SK-N-SH treated with all-trans-retinoic acid at 6 μM for 48 hours (cell line): ENCODE measurements around the gene OSBPL3.

Source experiments
- ATAC-seq: fragments of 200-7000 bp; cut with Tn5 transposase; 3 replicates; pipeline ENCODE4 v1.9.1; 2020; ENCODE audit warnings: mild to moderate bottlenecking, moderate library complexity
- ARNTL ChIP-seq: fragments of 450-650 bp; formaldehyde crosslinking; IDR thresholded peaks from 2 replicates; pipeline ENCODE4 v1.5.0; 2020; ENCODE audit warnings: low read depth, mild to moderate bottlenecking, moderate library complexity, borderline replicate concordance
- CREB5 ChIP-seq: fragments of 250-450 bp; sonication (Bioruptor Pico); IDR thresholded peaks from 2 replicates; pipeline ENCODE4 v1.5.1; 2020; ENCODE audit warnings: low read depth, mild to moderate bottlenecking, moderate library complexity
- CSDC2 ChIP-seq: fragments of 250-450 bp; sonication (Bioruptor Pico); IDR thresholded peaks from 2 replicates; pipeline ENCODE4 v1.5.0; 2020; ENCODE audit warnings: mild to moderate bottlenecking, moderate library complexity
- ESRRG ChIP-seq: fragments of 250-450 bp; sonication (Bioruptor Pico); IDR thresholded peaks from 2 replicates; pipeline ENCODE4 v1.6.1; 2021; ENCODE audit warnings: mild to moderate bottlenecking
- GLIS3 ChIP-seq: fragments of 250-450 bp; sonication (Bioruptor Pico); IDR thresholded peaks from 2 replicates; pipeline ENCODE4 v1.5.0; 2020; ENCODE audit warnings: mild to moderate bottlenecking, moderate library complexity
- ISL1 ChIP-seq: fragments of 250-450 bp; sonication (Bioruptor Pico); IDR thresholded peaks from 2 replicates; pipeline ENCODE4 v2.1.2; 2022; ENCODE audit warnings: mild to moderate bottlenecking, moderate library complexity
- OSR1 ChIP-seq: fragments of 250-450 bp; sonication (Bioruptor Pico); IDR thresholded peaks from 2 replicates; pipeline ENCODE4 v1.8.0; 2022; ENCODE audit warnings: moderate library complexity, mild to moderate bottlenecking, inconsistent platforms
- POU6F1 ChIP-seq: fragments of 250-450 bp; sonication (Bioruptor Pico); IDR thresholded peaks from 2 replicates; pipeline ENCODE4 v1.8.0; 2021; ENCODE audit warnings: low read depth, mild to moderate bottlenecking, moderate library complexity, borderline replicate concordance
- PPARA ChIP-seq: fragments of 250-450 bp; sonication (Bioruptor Pico); IDR thresholded peaks from 2 replicates; pipeline ENCODE4 v1.5.0; 2020; ENCODE audit warnings: mild to moderate bottlenecking, borderline replicate concordance
- RARB ChIP-seq: fragments of 250-450 bp; sonication (Bioruptor Pico); IDR thresholded peaks from 2 replicates; pipeline ENCODE4 v1.8.0; 2021; ENCODE audit warnings: mild to moderate bottlenecking, moderate library complexity
- SNAI2 ChIP-seq: fragments of 250-450 bp; sonication (Bioruptor Pico); IDR thresholded peaks from 2 replicates; pipeline ENCODE4 v1.5.0; 2020; ENCODE audit warnings: mild to moderate bottlenecking, moderate library complexity
- TCF4 ChIP-seq: fragments of 250-450 bp; sonication (Bioruptor Pico); IDR thresholded peaks from 2 replicates; pipeline ENCODE4 v1.8.0; 2021; ENCODE audit warnings: mild to moderate bottlenecking, moderate library complexity, borderline replicate concordance
- TOX ChIP-seq: fragments of 250-450 bp; sonication (Bioruptor Pico); IDR thresholded peaks from 2 replicates; pipeline ENCODE4 v1.8.0; 2021; ENCODE audit warnings: mild to moderate bottlenecking, moderate library complexity, borderline replicate concordance
- TSHZ2 ChIP-seq: fragments of 250-450 bp; sonication (Bioruptor Pico); IDR thresholded peaks from 2 replicates; pipeline ENCODE4 v1.5.0; 2020; ENCODE audit warnings: mild to moderate bottlenecking, moderate library complexity
- ZC3H10 ChIP-seq: fragments of 250-450 bp; sonication (Bioruptor Pico); IDR thresholded peaks from 2 replicates; pipeline ENCODE4 v1.5.1; 2021; ENCODE audit warnings: mild to moderate bottlenecking, moderate library complexity
- ZFP3 ChIP-seq: fragments of 250-450 bp; sonication (Bioruptor Pico); IDR thresholded peaks from 2 replicates; pipeline ENCODE4 v1.5.0; 2020; ENCODE audit warnings: mild to moderate bottlenecking, moderate library complexity
- ZFP30 ChIP-seq: fragments of 450-650 bp; formaldehyde crosslinking; IDR thresholded peaks from 2 replicates; pipeline ENCODE4 v1.5.0; 2022; ENCODE audit warnings: mild to moderate bottlenecking, moderate library complexity
- ZNF565 ChIP-seq: fragments of 450-650 bp; formaldehyde crosslinking; conservative IDR thresholded peaks from 2 replicates; pipeline ENCODE4 v1.5.0; 2020; ENCODE audit warnings: low read depth, mild to moderate bottlenecking, moderate library complexity
- ZNF70 ChIP-seq: fragments of 450-650 bp; formaldehyde crosslinking; IDR thresholded peaks from 2 replicates; pipeline ENCODE4 v1.5.0; 2020; ENCODE audit warnings: mild to moderate bottlenecking, moderate library complexity
- ZNF8 ChIP-seq: fragments of 450-650 bp; formaldehyde crosslinking; IDR thresholded peaks from 2 replicates; pipeline ENCODE4 v1.5.0; 2020; ENCODE audit warnings: mild to moderate bottlenecking, moderate library complexity
- TF ChIP-seq, protein P1 (sequence below): fragments of 250-450 bp; sonication (Bioruptor Pico); IDR thresholded peaks from 2 replicates; pipeline ENCODE4 v1.8.0; 2020; ENCODE audit warnings: mild to moderate bottlenecking, moderate library complexity, borderline replicate concordance
- TF ChIP-seq, protein P2 (sequence below): fragments of 250-450 bp; sonication (Bioruptor Pico); IDR thresholded peaks from 2 replicates; pipeline ENCODE4 v1.5.1; 2021; ENCODE audit warnings: mild to moderate bottlenecking, moderate library complexity

Gene OSBPL3

GRCh38 chr7:24912874-24913514 lies 67.0 kb downstream of the OSBPL3 start:
- TF ChIP-seq CREB5 (CRISPR knock-in tag) = no peak
- no peak for TF ChIP-seq POU6F1 (CRISPR knock-in tag)
- no peak for TF ChIP-seq OSR1 (CRISPR knock-in tag)
- TF ChIP-seq ISL1 (CRISPR knock-in tag) = no peak
- TF ChIP-seq RARB (CRISPR knock-in tag) = no peak
- TF ChIP-seq PPARA (CRISPR knock-in tag) = no peak
- no peak for TF ChIP-seq ZNF8 (CRISPR knock-in tag)
- TF ChIP-seq TCF4 (CRISPR knock-in tag) = no peak
- TF ChIP-seq TOX = no peak
- TF ChIP-seq ZNF70 (CRISPR knock-in tag) = no peak
- TF ChIP-seq ZFP30 = no peak
- TF ChIP-seq, protein P1, sequence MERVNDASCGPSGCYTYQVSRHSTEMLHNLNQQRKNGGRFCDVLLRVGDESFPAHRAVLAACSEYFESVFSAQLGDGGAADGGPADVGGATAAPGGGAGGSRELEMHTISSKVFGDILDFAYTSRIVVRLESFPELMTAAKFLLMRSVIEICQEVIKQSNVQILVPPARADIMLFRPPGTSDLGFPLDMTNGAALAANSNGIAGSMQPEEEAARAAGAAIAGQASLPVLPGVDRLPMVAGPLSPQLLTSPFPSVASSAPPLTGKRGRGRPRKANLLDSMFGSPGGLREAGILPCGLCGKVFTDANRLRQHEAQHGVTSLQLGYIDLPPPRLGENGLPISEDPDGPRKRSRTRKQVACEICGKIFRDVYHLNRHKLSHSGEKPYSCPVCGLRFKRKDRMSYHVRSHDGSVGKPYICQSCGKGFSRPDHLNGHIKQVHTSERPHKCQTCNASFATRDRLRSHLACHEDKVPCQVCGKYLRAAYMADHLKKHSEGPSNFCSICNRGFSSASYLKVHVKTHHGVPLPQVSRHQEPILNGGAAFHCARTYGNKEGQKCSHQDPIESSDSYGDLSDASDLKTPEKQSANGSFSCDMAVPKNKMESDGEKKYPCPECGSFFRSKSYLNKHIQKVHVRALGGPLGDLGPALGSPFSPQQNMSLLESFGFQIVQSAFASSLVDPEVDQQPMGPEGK (CRISPR knock-in tag) = no peak
- TF ChIP-seq ZNF565 (CRISPR knock-in tag) = no peak
- no peak for TF ChIP-seq ESRRG (CRISPR knock-in tag)
- no peak for TF ChIP-seq ARNTL
- no peak for TF ChIP-seq GLIS3 (CRISPR knock-in tag)
- no peak for TF ChIP-seq CSDC2 (CRISPR knock-in tag)
- TF ChIP-seq ZC3H10 (CRISPR knock-in tag) = no peak
- no peak for ATAC-seq

DNA sequence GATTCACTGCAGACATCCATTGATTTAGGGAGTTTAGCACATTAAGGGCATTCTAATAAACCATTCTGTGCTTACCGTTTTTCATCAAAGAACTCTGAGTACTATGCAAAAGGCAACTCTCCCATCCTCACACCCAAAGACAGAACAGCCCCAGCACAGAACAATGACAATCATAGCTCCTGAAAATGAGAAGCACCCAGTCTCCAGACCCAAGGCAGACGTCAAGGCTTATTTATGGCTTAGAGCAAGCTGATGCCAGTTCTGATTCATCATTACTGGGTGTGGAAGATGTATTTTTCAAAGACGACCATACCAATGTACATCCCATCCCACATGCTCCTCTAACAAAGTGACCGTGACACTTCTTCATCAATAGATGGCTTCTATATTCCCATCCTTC lies 67.6 kb downstream of the OSBPL3 start:
- no peak for ATAC-seq
- TF ChIP-seq PPARA (CRISPR knock-in tag) (no peak), RARB (CRISPR knock-in tag) (no peak), ZFP30 (no peak)

GRCh38 chr7:24911213-24911603 lies 68.8 kb downstream of the OSBPL3 start:
- no peak for ATAC-seq

More at GRCh38 chr7:24911213-24911603, 68.8 kb downstream of the OSBPL3 start:
- TF ChIP-seq ZNF8 (CRISPR knock-in tag) (no peak), ZFP3 (no peak), GLIS3 (CRISPR knock-in tag) (no peak), ISL1 (CRISPR knock-in tag) (no peak), CREB5 (CRISPR knock-in tag) (no peak), TCF4 (CRISPR knock-in tag) (no peak), CSDC2 (CRISPR knock-in tag) (no peak), TSHZ2 (CRISPR knock-in tag) (no peak), SNAI2 (CRISPR knock-in tag) (no peak), ZFP30 (no peak), RARB (CRISPR knock-in tag) (no peak), ZC3H10 (CRISPR knock-in tag) (no peak), ZNF565 (CRISPR knock-in tag) (no peak), OSR1 (CRISPR knock-in tag) (no peak), POU6F1 (CRISPR knock-in tag) (no peak), TOX (no peak)
- TF ChIP-seq, protein P2, sequence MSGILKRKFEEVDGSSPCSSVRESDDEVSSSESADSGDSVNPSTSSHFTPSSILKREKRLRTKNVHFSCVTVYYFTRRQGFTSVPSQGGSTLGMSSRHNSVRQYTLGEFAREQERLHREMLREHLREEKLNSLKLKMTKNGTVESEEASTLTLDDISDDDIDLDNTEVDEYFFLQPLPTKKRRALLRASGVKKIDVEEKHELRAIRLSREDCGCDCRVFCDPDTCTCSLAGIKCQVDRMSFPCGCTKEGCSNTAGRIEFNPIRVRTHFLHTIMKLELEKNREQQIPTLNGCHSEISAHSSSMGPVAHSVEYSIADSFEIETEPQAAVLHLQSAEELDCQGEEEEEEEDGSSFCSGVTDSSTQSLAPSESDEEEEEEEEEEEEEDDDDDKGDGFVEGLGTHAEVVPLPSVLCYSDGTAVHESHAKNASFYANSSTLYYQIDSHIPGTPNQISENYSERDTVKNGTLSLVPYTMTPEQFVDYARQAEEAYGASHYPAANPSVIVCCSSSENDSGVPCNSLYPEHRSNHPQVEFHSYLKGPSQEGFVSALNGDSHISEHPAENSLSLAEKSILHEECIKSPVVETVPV = no peak
